B cell (primary cell): Measurements from ENCODE around the gene LHX2. TPM values are rescaled to one million over a fixed set of nuclear protein-coding genes. Genes with fewer than 3 reads are reported as not detected.
A peak's percentile ranks its signal among the peaks of the same experiment; 100 is the strongest.

Source experiments
- ATAC-seq: fragments of 200-7000 bp; cut with Tn5 transposase; one replicate; pipeline ENCODE4 v1.10.0; 2021; ENCODE audit warnings: low read depth, mild to moderate bottlenecking, moderate number of reproducible peaks, moderate library complexity
- CTCF ChIA-PET: fragments of 350-600 bp; sonication (Branson Sonifier 250); formaldehyde crosslinking; loops from one replicate; lab custom pipeline; 2021; ENCODE audit warnings: antibody characterized with exemption, inconsistent platforms; lab: Charles Lee
- POLR2A ChIA-PET: fragments of 350-600 bp; sonication (Branson Sonifier 250); formaldehyde crosslinking; loops from one replicate; lab custom pipeline; 2021; ENCODE audit warnings: antibody characterized with exemption; lab: Charles Lee
- DNase-seq: peaks from one replicate; pipeline ENCODE4 v3.0.0; 2013
- H2AFZ ChIP-seq: 2 replicates; pipeline ENCODE4 v1.6.1; 2012; ENCODE audit warnings: mild to moderate bottlenecking, low read depth, low read length; ENCODE audit not compliant: insufficient read depth, poor library complexity, severe bottlenecking
- H3K27ac ChIP-seq, 2 donors: 1 replicate in 1 of 2; 2 replicates in 1 of 2; pipeline ENCODE4 v1.5.1; 2012 to 2013; ENCODE audit warnings: low read length in 2 of 2, mild to moderate bottlenecking in 2 of 2, moderate library complexity in 1 of 2
- H3K27me3 ChIP-seq, 4 experiments: fragments of 200-600 bp in 1 of 4; sonication (generic) in 1 of 4; replicated peaks in 1 of 4; 1 replicate in 2 of 4; 2 replicates in 2 of 4; pipeline versions ENCODE4 v1.6.1 to v1.7.0; 2013 to 2016; ENCODE audit warnings: low read length in 3 of 4, mild to moderate bottlenecking in 2 of 4, mixed read lengths in 1 of 4, moderate library complexity in 1 of 4; ENCODE audit not compliant: insufficient read depth in 4 of 4, control insufficient read depth in 3 of 4; ENCODE audit errors: control extremely low read depth in 1 of 4
- H3K36me3 ChIP-seq, 2 experiments: replicated peaks in 1 of 2; 1 replicate in 1 of 2; 2 replicates in 1 of 2; pipeline versions ENCODE4 v1.6.1 to v1.7.1; 2013; ENCODE audit warnings: low read length in 1 of 2; ENCODE audit not compliant: insufficient read depth in 2 of 2, control insufficient read depth in 1 of 2; ENCODE audit errors: control extremely low read depth in 1 of 2, extremely low read depth in 1 of 2
- H3K4me1 ChIP-seq, 2 donors: fragments of 200-600 bp in 1 of 2; sonication (generic) in 1 of 2; 1 replicate in 1 of 2; 2 replicates in 1 of 2; pipeline versions ENCODE4 v1.5.1 to v1.6.1; 2013 to 2017; ENCODE audit warnings: low read length in 2 of 2; ENCODE audit not compliant: control insufficient read depth in 2 of 2, insufficient read depth in 2 of 2
- H3K4me2 ChIP-seq: replicated peaks from 2 replicates; pipeline ENCODE3; 2012; ENCODE audit warnings: mild to moderate bottlenecking, low read depth, low read length; ENCODE audit not compliant: poor library complexity, severe bottlenecking
- H3K4me3 ChIP-seq, 5 experiments: fragments of 200-600 bp in 1 of 5; sonication (generic) in 1 of 5; 1 replicate in 3 of 5; 2 replicates in 2 of 5; pipeline versions ENCODE4 v1.5.1 to v1.7.0; 2011 to 2016; ENCODE audit warnings: low read length in 4 of 5, mild to moderate bottlenecking in 4 of 5, low read depth in 2 of 5, control low read depth in 1 of 5, moderate library complexity in 1 of 5; ENCODE audit not compliant: insufficient read depth in 1 of 5; ENCODE audit errors: control extremely low read depth in 1 of 5, extremely low read depth in 1 of 5
- H3K79me2 ChIP-seq: fragments of 200-600 bp; sonication (generic); one replicate; pipeline ENCODE4 v1.6.0; 2016; ENCODE audit warnings: low read length; ENCODE audit not compliant: control insufficient read depth, insufficient read depth
- H3K9ac ChIP-seq: fragments of 200-600 bp; sonication (generic); 2 replicates; pipeline ENCODE4 v1.6.1; 2017; ENCODE audit warnings: mild to moderate bottlenecking, low read length, moderate library complexity
- H3K9me3 ChIP-seq, 3 donors: one replicate each; pipeline versions ENCODE4 v1.6.1 to v1.7.1; 2013; ENCODE audit warnings: low read length in 2 of 3; ENCODE audit not compliant: control insufficient read depth in 2 of 3, insufficient read depth in 1 of 3; ENCODE audit errors: control extremely low read depth in 1 of 3
- H4K20me1 ChIP-seq: 2 replicates; pipeline ENCODE4 v1.6.0; 2012; ENCODE audit warnings: mild to moderate bottlenecking, low read length; ENCODE audit not compliant: insufficient read depth, control insufficient read depth, poor library complexity, severe bottlenecking
- H3K27ac Mint-ChIP-seq: one replicate; pipeline ENCODE4 v1.8.0; 2021; ENCODE audit warnings: mixed read lengths
- H3K27me3 Mint-ChIP-seq: one replicate; pipeline ENCODE4 v1.8.0; 2021; ENCODE audit warnings: mixed read lengths
- H3K4me1 Mint-ChIP-seq: one replicate; pipeline ENCODE4 v1.8.0; 2021; ENCODE audit warnings: mixed read lengths
- H3K4me3 Mint-ChIP-seq: one replicate; pipeline ENCODE4 v1.8.0; 2021; ENCODE audit warnings: mixed read lengths
- H3K9me3 Mint-ChIP-seq: one replicate; pipeline ENCODE4 v1.8.0; 2022; ENCODE audit warnings: mixed read lengths; ENCODE audit not compliant: insufficient read depth
- EZH2 ChIP-seq: IDR thresholded peaks from 2 replicates; pipeline ENCODE4 v1.6.1; 2012; ENCODE audit warnings: borderline replicate concordance, low read depth, mild to moderate bottlenecking, moderate library complexity, low read length; ENCODE audit not compliant: insufficient read depth, poor library complexity, severe bottlenecking
- WGBS: methylation state at CpG from one replicate; pipeline ENCODE4 v1.1.5; 2013; ENCODE audit warnings: missing lambda C conversion rate; ENCODE audit not compliant: insufficient coverage; 5-methylcytosine and 5-hydroxymethylcytosine counted together
- intact Hi-C: fragments of 100-400 bp; cut with micrococcal nuclease; formaldehyde crosslinking; loops from one replicate; pipeline ENCODE4 v1.10.0; 2022
- polyA plus RNA-seq: library from polyadenylated mRNA; depleted of rRNA; stranded (reverse); fragments of >200 nt; gene quantifications from 2 replicates; pipeline ENCODE4 v1.2.3, GENCODE V29; 2012
- total RNA-seq, 2 donors: library from RNA; stranded (reverse); fragments of 120-200 nt in 1 of 2; gene quantifications; 1 replicate in 1 of 2; 2 replicates in 1 of 2; pipeline versions ENCODE4 v1.2.3 to v1.2.4, GENCODE V29; 2013 to 2022
- TF ChIP-seq, protein P1 (sequence below): fragments of 200-600 bp; IDR thresholded peaks from one replicate; pipeline ENCODE4 v1.8.0; 2022; ENCODE audit warnings: antibody characterized with exemption, mild to moderate bottlenecking

Gene LHX2
- total and polyA plus RNA-seq, 2 donors (not counting 1 experiment from before 2014, with no cell fraction given) = 0.66 TPM; not detected in 1

GRCh38 chr9:124017929-124018729 is 6.6 kb downstream of the LHX2 start:
- ATAC-seq = no peak
- Histone ChIP-seq H3K27me3 (peaks cover 0 to 99% (median 86%) of the 10 kb centered on the region in 4 experiments), H3K4me2 (peak overlapping the region; percentile 68), H2AFZ (no peak overlapping the region), H3K9me3 (peaks cover 2 to 83% (median 11%) of the 10 kb centered on the region in 3 donors), H4K20me1 (no peaks in the 10 kb centered on the region), H3K27ac (no peak overlapping the region), H3K4me1 (peaks cover 62 to 87% of the 10 kb centered on the region in 2 donors), H3K4me3 (peak overlapping the region in 1 of 5 experiments; percentile 34), H3K79me2 (no peaks in the 10 kb centered on the region), H3K9ac (peak overlapping the region; percentile 16), H3K36me3 (no peaks in the 10 kb centered on the region)
- H3K9me3 Mint-ChIP-seq = no peaks in the 10 kb centered on the region
- TF ChIP-seq, protein P1, sequence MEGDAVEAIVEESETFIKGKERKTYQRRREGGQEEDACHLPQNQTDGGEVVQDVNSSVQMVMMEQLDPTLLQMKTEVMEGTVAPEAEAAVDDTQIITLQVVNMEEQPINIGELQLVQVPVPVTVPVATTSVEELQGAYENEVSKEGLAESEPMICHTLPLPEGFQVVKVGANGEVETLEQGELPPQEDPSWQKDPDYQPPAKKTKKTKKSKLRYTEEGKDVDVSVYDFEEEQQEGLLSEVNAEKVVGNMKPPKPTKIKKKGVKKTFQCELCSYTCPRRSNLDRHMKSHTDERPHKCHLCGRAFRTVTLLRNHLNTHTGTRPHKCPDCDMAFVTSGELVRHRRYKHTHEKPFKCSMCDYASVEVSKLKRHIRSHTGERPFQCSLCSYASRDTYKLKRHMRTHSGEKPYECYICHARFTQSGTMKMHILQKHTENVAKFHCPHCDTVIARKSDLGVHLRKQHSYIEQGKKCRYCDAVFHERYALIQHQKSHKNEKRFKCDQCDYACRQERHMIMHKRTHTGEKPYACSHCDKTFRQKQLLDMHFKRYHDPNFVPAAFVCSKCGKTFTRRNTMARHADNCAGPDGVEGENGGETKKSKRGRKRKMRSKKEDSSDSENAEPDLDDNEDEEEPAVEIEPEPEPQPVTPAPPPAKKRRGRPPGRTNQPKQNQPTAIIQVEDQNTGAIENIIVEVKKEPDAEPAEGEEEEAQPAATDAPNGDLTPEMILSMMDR = no peak
- peak; percentile 74 for TF ChIP-seq EZH2
- POLR2A ChIA-PET = interaction anchor here (1.4 kb wide), 1 partner anchor 14 kb away, joined by 7 read pairs; no protein-coding TSS in a partner anchor
- no peak for DNase-seq
- intact Hi-C loops = no loop called here
- H3K27me3 Mint-ChIP-seq = peaks cover 74% of the 10 kb centered on the region
- peak overlapping the region; percentile 37 for H3K27ac Mint-ChIP-seq
- CTCF ChIA-PET = interaction anchor here (1.4 kb wide), 1 partner anchor 151 kb away, joined by 4 read pairs; no protein-coding TSS in a partner anchor
- peak overlapping the region; percentile 60 for H3K4me3 Mint-ChIP-seq
- WGBS = 4% methylated on average over 27 of the region's 64 CpGs
- peaks cover 55% of the 10 kb centered on the region for H3K4me1 Mint-ChIP-seq
